H1 (cell line): Measurements from ENCODE around the gene TMEM120B. TPM values are rescaled to one million over a fixed set of nuclear protein-coding genes. Genes with fewer than 3 reads are reported as not detected.

Source experiments
- CTCF ChIA-PET: fragments of 300-600 bp; sonication (Branson Sonifier 250); formaldehyde crosslinking; loops from one replicate; lab custom pipeline; 2021; ENCODE audit not compliant: partially characterized antibody; lab: Charles Lee
- POLR2A ChIA-PET: fragments of 300-600 bp; sonication (Branson Sonifier 250); formaldehyde crosslinking; loops from one replicate; lab custom pipeline; 2021; ENCODE audit warnings: inconsistent platforms; ENCODE audit not compliant: partially characterized antibody; lab: Charles Lee
- DNase-seq, 2 experiments: peaks; one replicate each; pipeline versions ENCODE4 v3.0.0 to v3.0.0-alpha.2; 2010 to 2022; ENCODE audit warnings: low spot score in 2 of 2, low read depth in 1 of 2, mixed read lengths in 1 of 2
- FAIRE-seq: peaks from 2 replicates; lab custom pipeline; 2011; peaks lifted over from hg19 to GRCh38; lab: Jason Lieb, UNC
- H2AFZ ChIP-seq: 2 replicates; pipeline ENCODE4 v1.8.1; 2012; ENCODE audit warnings: low read length, inconsistent platforms
- H2AK5ac ChIP-seq: 2 replicates; pipeline ENCODE4 v1.6.1; 2013; ENCODE audit warnings: low read depth, low read length
- H2BK120ac ChIP-seq: replicated peaks from 2 replicates; pipeline ENCODE3; 2013; ENCODE audit warnings: low read depth, low read length, inconsistent platforms
- H2BK12ac ChIP-seq: 2 replicates; pipeline ENCODE4 v1.6.1; 2013; ENCODE audit warnings: low read depth, low read length
- H2BK15ac ChIP-seq: 2 replicates; pipeline ENCODE4 v1.6.1; 2013; ENCODE audit warnings: low read length
- H2BK20ac ChIP-seq: 2 replicates; pipeline ENCODE4 v1.6.1; 2013; ENCODE audit warnings: low read length
- H2BK5ac ChIP-seq: 2 replicates; pipeline ENCODE4 v1.6.1; 2013; ENCODE audit warnings: low read depth, low read length
- H3K14ac ChIP-seq: 2 replicates; pipeline ENCODE4 v1.6.1; 2013; ENCODE audit warnings: inconsistent platforms; ENCODE audit not compliant: insufficient read length
- H3K18ac ChIP-seq: 2 replicates; pipeline ENCODE4 v1.6.1; 2013; ENCODE audit warnings: low read length; ENCODE audit errors: extremely low read depth
- H3K23ac ChIP-seq: 2 replicates; pipeline ENCODE4 v1.6.1; 2013; ENCODE audit warnings: inconsistent platforms; ENCODE audit not compliant: insufficient read length
- H3K23me2 ChIP-seq: 2 replicates; pipeline ENCODE4 v1.6.1; 2013; ENCODE audit warnings: low read depth, low read length
- H3K27ac ChIP-seq: 2 replicates; pipeline ENCODE4 v1.6.1; 2011; ENCODE audit warnings: low read depth, low read length, inconsistent platforms
- H3K27me3 ChIP-seq, 4 experiments: replicated peaks in 1 of 4; 1 replicate in 1 of 4; 2 replicates in 3 of 4; pipeline versions ENCODE4 v1.6.1 to v1.8.1; 2011 to 2013; ENCODE audit warnings: low read length in 3 of 4, mild to moderate bottlenecking in 3 of 4, inconsistent platforms in 2 of 4, mixed read lengths in 2 of 4, moderate library complexity in 1 of 4; ENCODE audit not compliant: control insufficient read depth in 3 of 4, insufficient read depth in 3 of 4; ENCODE audit errors: extremely low read depth in 1 of 4
- H3K36me3 ChIP-seq, 4 experiments: 2 replicates each; pipeline versions ENCODE4 v1.6.1 to v1.8.1; 2011 to 2013; ENCODE audit warnings: mild to moderate bottlenecking in 4 of 4, low read length in 3 of 4, moderate library complexity in 2 of 4, control low read depth in 1 of 4, inconsistent platforms in 1 of 4; ENCODE audit not compliant: insufficient read depth in 4 of 4, control insufficient read depth in 2 of 4
- H3K4ac ChIP-seq: replicated peaks from 2 replicates; pipeline ENCODE3; 2013; ENCODE audit warnings: low read length, low read depth, mixed read lengths, inconsistent platforms; ENCODE audit not compliant: insufficient read length
- H3K4me1 ChIP-seq, 4 experiments: replicated peaks in 1 of 4; 1 replicate in 1 of 4; 2 replicates in 3 of 4; pipeline versions ENCODE4 v1.6.1 to v1.8.1; 2011 to 2013; ENCODE audit warnings: low read length in 3 of 4, inconsistent platforms in 2 of 4, mixed read lengths in 1 of 4; ENCODE audit not compliant: insufficient read depth in 4 of 4, control insufficient read depth in 3 of 4
- H3K4me2 ChIP-seq, 2 experiments: 2 replicates each; pipeline versions ENCODE4 v1.6.1 to v1.8.1; 2011 to 2013; ENCODE audit warnings: low read depth in 2 of 2, low read length in 2 of 2, control low read depth in 1 of 2, inconsistent platforms in 1 of 2, mild to moderate bottlenecking in 1 of 2; ENCODE audit not compliant: insufficient read depth in 1 of 2
- H3K4me3 ChIP-seq, 4 experiments: fragments of 200-600, 300-600 bp in 1 of 4; sonication (generic), shearing (Covaris generic), sonication (Bioruptor Twin) in 1 of 4; 2 replicates each; pipeline versions ENCODE4 v1.5.1 to v1.8.1; 2011 to 2016; ENCODE audit warnings: low read length in 4 of 4, low read depth in 3 of 4, control low read depth in 2 of 4, inconsistent platforms in 2 of 4, mild to moderate bottlenecking in 2 of 4, mixed read lengths in 1 of 4, moderate library complexity in 1 of 4; ENCODE audit not compliant: insufficient read depth in 2 of 4; ENCODE audit errors: extremely low read depth in 1 of 4
- H3K56ac ChIP-seq: replicated peaks from 2 replicates; pipeline ENCODE3; 2013; ENCODE audit warnings: low read depth, mild to moderate bottlenecking, mixed read lengths, low read length, inconsistent platforms; ENCODE audit not compliant: insufficient read length
- H3K79me1 ChIP-seq: 2 replicates; pipeline ENCODE4 v1.6.1; 2013; ENCODE audit warnings: low read depth, low read length, control low read depth
- H3K79me2 ChIP-seq, 2 experiments: 2 replicates each; pipeline versions ENCODE4 v1.6.1 to v1.8.1; 2012 to 2013; ENCODE audit warnings: low read length in 2 of 2, mild to moderate bottlenecking in 2 of 2, inconsistent platforms in 1 of 2; ENCODE audit not compliant: insufficient read depth in 2 of 2, control insufficient read depth in 1 of 2
- H3K9ac ChIP-seq, 4 experiments: replicated peaks in 1 of 4; 1 replicate in 1 of 4; 2 replicates in 3 of 4; pipeline versions ENCODE4 v1.6.1 to v1.8.1; 2011 to 2013; ENCODE audit warnings: low read depth in 3 of 4, low read length in 3 of 4, control low read depth in 2 of 4, mild to moderate bottlenecking in 2 of 4, moderate library complexity in 2 of 4, inconsistent platforms in 1 of 4; ENCODE audit errors: extremely low read depth in 1 of 4
- H3K9me3 ChIP-seq, 2 experiments: 2 replicates each; pipeline versions ENCODE4 v1.6.1 to v1.8.1; 2012 to 2013; ENCODE audit warnings: mild to moderate bottlenecking in 2 of 2, moderate library complexity in 2 of 2, control low read depth in 1 of 2, inconsistent platforms in 1 of 2, low read depth in 1 of 2, low read length in 1 of 2, mixed read lengths in 1 of 2; ENCODE audit not compliant: insufficient read depth in 2 of 2
- H4K20me1 ChIP-seq, 2 experiments: replicated peaks in 1 of 2; 2 replicates each; pipeline versions ENCODE3 to v1.8.1; 2011 to 2013; ENCODE audit warnings: inconsistent platforms in 2 of 2, low read length in 2 of 2, mild to moderate bottlenecking in 1 of 2; ENCODE audit not compliant: insufficient read depth in 2 of 2, control insufficient read depth in 1 of 2
- H4K5ac ChIP-seq: 2 replicates; pipeline ENCODE4 v1.6.1; 2013; ENCODE audit warnings: low read length, low read depth, mixed read lengths, inconsistent platforms; ENCODE audit not compliant: insufficient read length
- H4K8ac ChIP-seq: 2 replicates; pipeline ENCODE4 v1.8.0; 2013; ENCODE audit warnings: mild to moderate bottlenecking, moderate library complexity, low read length, inconsistent platforms; ENCODE audit not compliant: insufficient read depth; ENCODE audit errors: extremely low read depth
- H4K91ac ChIP-seq: replicated peaks from 2 replicates; pipeline ENCODE3; 2013; ENCODE audit warnings: low read length, mixed read lengths, inconsistent platforms; ENCODE audit not compliant: insufficient read length
- CEBPB ChIP-seq: IDR thresholded peaks from 2 replicates; pipeline ENCODE4 v1.6.1; 2012; ENCODE audit warnings: low read depth, low read length
- HDAC2 ChIP-seq, 2 experiments: fragments of 300-600 bp in 1 of 2; sonication (generic) in 1 of 2; IDR thresholded peaks; 2 replicates each; pipeline ENCODE4 v1.6.1; 2011 to 2012; ENCODE audit warnings: low read depth in 2 of 2, low read length in 2 of 2, mild to moderate bottlenecking in 2 of 2, moderate library complexity in 2 of 2, borderline replicate concordance in 1 of 2, inconsistent platforms in 1 of 2
- PHF8 ChIP-seq: fragments of 200-600 bp; sonication (generic); conservative IDR thresholded peaks from 2 replicates; pipeline ENCODE4 v1.7.1; 2012; ENCODE audit warnings: low read depth, mild to moderate bottlenecking, inconsistent platforms, low read length, moderate library complexity
- SIN3A ChIP-seq, 2 experiments: IDR thresholded peaks in 1 of 2; conservative IDR thresholded peaks in 1 of 2; 2 replicates each; pipeline ENCODE4 v1.6.1; 2011 to 2012; ENCODE audit warnings: low read length in 2 of 2, improper control_type of control experiment in 1 of 2, low read depth in 1 of 2, mild to moderate bottlenecking in 1 of 2
- SP1 ChIP-seq: IDR thresholded peaks from 2 replicates; pipeline ENCODE4 v1.6.1; 2011; ENCODE audit warnings: low read depth, low read length
- SRF ChIP-seq: IDR thresholded peaks from 2 replicates; pipeline ENCODE4 v1.6.1; 2011; ENCODE audit warnings: mild to moderate bottlenecking, low read depth, low read length, moderate library complexity
- WGBS, 2 experiments: shearing (Covaris generic) in 1 of 2; methylation state at CpG; one replicate each; pipeline versions ENCODE4 v1.1.6 to v1.1.7; 2013 to 2015; ENCODE audit warnings: low lambda C conversion rate in 2 of 2, mixed read lengths in 2 of 2, inconsistent platforms in 1 of 2, low coverage in 1 of 2, missing lambda C conversion rate in 1 of 2; ENCODE audit not compliant: insufficient replicate concordance in 2 of 2, insufficient coverage in 1 of 2, insufficient read length in 1 of 2; ENCODE audit errors: extremely low coverage in 1 of 2, missing lambda C conversion rate in 1 of 2; 5-methylcytosine and 5-hydroxymethylcytosine counted together
- polyA plus RNA-seq, 7 experiments: library from polyadenylated mRNA; depleted of rRNA in 3 of 7; stranded (reverse) in 5 of 7; unstranded in 2 of 7; fragments of >200 nt in 5 of 7; fragments of 200-250 nt in 2 of 7; gene quantifications; 1 replicate in 5 of 7; 2 replicates in 1 of 7; 4 replicates in 1 of 7; pipeline versions ENCODE4 v1.2.1 to v1.2.3, GENCODE V29; 2011 to 2013; ENCODE audit warnings: missing spikeins in 2 of 7, mixed read lengths in 2 of 7
- total RNA-seq: library from RNA; stranded (reverse); fragmentation: NEBNext Ultra II Directional; extraction: Animal tissue kit (Norgen Biotek cat#: 25700); gene quantifications from 2 replicates; pipeline ENCODE4 v1.2.1, GENCODE V29; 2021
- TF ChIP-seq, protein P1 (sequence below), 3 experiments: IDR thresholded peaks; 1 replicate in 2 of 3; 2 replicates in 1 of 3; pipeline versions ENCODE4 v1.5.1 to v1.6.1; 2011; ENCODE audit warnings: low read length in 3 of 3, mild to moderate bottlenecking in 3 of 3, inconsistent platforms in 2 of 3, low read depth in 1 of 3, moderate library complexity in 1 of 3; ENCODE audit not compliant: insufficient read depth in 1 of 3; ENCODE audit errors: control extremely low read depth in 1 of 3

TMEM120B gene
- total and polyA plus RNA-seq, 2 of the 8 experiments (the other 6 are each of a cell fraction or from before 2014, with no cell fraction given) = 22.0 to 29.1 TPM

- CTCF ChIA-PET = interaction anchor here (1.0 to 1.2 kb wide), 2 partner anchors 10 to 313 kb away, joined by 3 to 5 read pairs; no protein-coding TSS in a partner anchor
- POLR2A ChIA-PET = no interaction called here
These were observed 43.0 kb downstream of the TMEM120B start for GRCh38 chr12:121755591-121755990.

More at GRCh38 chr12:121755591-121755990, 43.0 kb downstream of the TMEM120B start:
- TF ChIP-seq, protein P1, sequence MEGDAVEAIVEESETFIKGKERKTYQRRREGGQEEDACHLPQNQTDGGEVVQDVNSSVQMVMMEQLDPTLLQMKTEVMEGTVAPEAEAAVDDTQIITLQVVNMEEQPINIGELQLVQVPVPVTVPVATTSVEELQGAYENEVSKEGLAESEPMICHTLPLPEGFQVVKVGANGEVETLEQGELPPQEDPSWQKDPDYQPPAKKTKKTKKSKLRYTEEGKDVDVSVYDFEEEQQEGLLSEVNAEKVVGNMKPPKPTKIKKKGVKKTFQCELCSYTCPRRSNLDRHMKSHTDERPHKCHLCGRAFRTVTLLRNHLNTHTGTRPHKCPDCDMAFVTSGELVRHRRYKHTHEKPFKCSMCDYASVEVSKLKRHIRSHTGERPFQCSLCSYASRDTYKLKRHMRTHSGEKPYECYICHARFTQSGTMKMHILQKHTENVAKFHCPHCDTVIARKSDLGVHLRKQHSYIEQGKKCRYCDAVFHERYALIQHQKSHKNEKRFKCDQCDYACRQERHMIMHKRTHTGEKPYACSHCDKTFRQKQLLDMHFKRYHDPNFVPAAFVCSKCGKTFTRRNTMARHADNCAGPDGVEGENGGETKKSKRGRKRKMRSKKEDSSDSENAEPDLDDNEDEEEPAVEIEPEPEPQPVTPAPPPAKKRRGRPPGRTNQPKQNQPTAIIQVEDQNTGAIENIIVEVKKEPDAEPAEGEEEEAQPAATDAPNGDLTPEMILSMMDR (IDR thresholded peaks at IDR 0.05; ENCODE audit: control extremely low read depth in 1 of 3, insufficient read depth in 1 of 3, low read depth in 1 of 3, low read length in 3 of 3) = no peak
- TF ChIP-seq SIN3A (conservative IDR thresholded peaks at IDR 0.05 in 1 of 2, IDR thresholded peaks at IDR 0.05 in 1 of 2; ENCODE audit: low read depth in 1 of 2, low read length in 2 of 2) (no peak), SP1 (no peak), PHF8 (no peak), SRF (no peak), HDAC2 (IDR thresholded peaks at IDR 0.05; ENCODE audit: borderline replicate concordance in 1 of 2, low read depth in 2 of 2, low read length in 2 of 2) (no peak), CEBPB (no peak)
- Histone ChIP-seq H2BK15ac (no peak overlapping the region), H4K8ac (no peak overlapping the region), H2AFZ (no peak overlapping the region), H2BK120ac (no peak overlapping the region), H3K79me1 (no peaks in the 10 kb centered on the region), H2BK5ac (no peak overlapping the region), H3K9me3 (no peaks in the 10 kb centered on the region), H3K27me3 (no peaks in the 10 kb centered on the region), H3K14ac (no peak overlapping the region), H3K4me2 (no peak overlapping the region), H3K79me2 (no peaks in the 10 kb centered on the region), H3K23me2 (peaks cover 5% of the 10 kb centered on the region; the same call in 1 of the 2 replicates), H3K56ac (no peak overlapping the region), H4K5ac (no peak overlapping the region), H3K23ac (no peak overlapping the region), H3K4me1 (no peaks in the 10 kb centered on the region), H2BK20ac (no peak overlapping the region), H3K4me3 (no peak overlapping the region), H4K20me1 (peaks cover 0 to 6% of the 10 kb centered on the region in 2 experiments), H2BK12ac (no peak overlapping the region), H3K18ac (no peak overlapping the region), H3K4ac (no peak overlapping the region), H3K27ac (no peak overlapping the region), H3K9ac (no peak overlapping the region), H4K91ac (no peak overlapping the region), H3K36me3 (peaks cover 0 to 20% (median 4%) of the 10 kb centered on the region in 4 experiments; a peak in 4 of 8 replicates), H2AK5ac (no peak overlapping the region)
- FAIRE-seq = no peak
- 98% methylated on average over 3 of the region's 3 CpGs; no CpG with 5 or more reads in 1 of the 2 experiments for WGBS, 2 experiments
- no peak for DNase-seq
